ENCODE data around the gene CLP1. TPM values are rescaled to one million over a fixed set of nuclear protein-coding genes. Genes with fewer than 3 reads are reported as not detected.
"Not testable (repeated sequence)": the region's sequence is repeated elsewhere in the genome, so short reads cannot be mapped to it uniquely, and the experiment has no call there.

Gene CLP1
- polyA plus RNA-seq, 4 donors: 14.6 to 17.1 (median 15.1) TPM

- no peak for DNase-seq (ENCODE audit: low read depth in 4 of 4, low spot score in 3 of 4)
Observed at GRCh38 chr11:57640068-57640800, 17.3 kb upstream of the CLP1 start.

GRCh38 chr11:57641011-57641807 is 16.4 kb upstream of the CLP1 start:
- no peak for DNase-seq (ENCODE audit: low read depth in 4 of 4, low spot score in 3 of 4)

- no peak for DNase-seq (ENCODE audit: low read depth in 4 of 4, low spot score in 3 of 4)
Observed at GRCh38 chr11:57643802-57644201, 13.8 kb upstream of the CLP1 start.

GRCh38 chr11:57644748-57645688 is 12.5 kb upstream of the CLP1 start:
- no peak for DNase-seq (ENCODE audit: low read depth in 4 of 4, low spot score in 3 of 4)

GRCh38 chr11:57645689-57646085 is 11.9 kb upstream of the CLP1 start:
- no peak for DNase-seq (ENCODE audit: low read depth in 4 of 4, low spot score in 3 of 4)

- DNase-seq (ENCODE audit: low read depth in 4 of 4, low spot score in 3 of 4): no peak
Observed at GRCh38 chr11:57646194-57646798, 11.3 kb upstream of the CLP1 start.

- no peak for DNase-seq (ENCODE audit: low read depth in 4 of 4, low spot score in 3 of 4)
Observed at GRCh38 chr11:57646799-57647303, 10.7 kb upstream of the CLP1 start.

GRCh38 chr11:57647372-57647771 is 10.2 kb upstream of the CLP1 start:
- no peak for DNase-seq (ENCODE audit: low read depth in 4 of 4, low spot score in 3 of 4)

GRCh38 chr11:57647960-57648800 is 9.4 kb upstream of the CLP1 start:
- DNase-seq (ENCODE audit: low read depth in 4 of 4, low spot score in 3 of 4): no peak

- no peak for DNase-seq (ENCODE audit: low read depth in 4 of 4, low spot score in 3 of 4)
Observed at GRCh38 chr11:57648801-57649735, 8.5 kb upstream of the CLP1 start.

- no peak for DNase-seq (ENCODE audit: low read depth in 4 of 4, low spot score in 3 of 4)
Observed at GRCh38 chr11:57649826-57650738, 7.5 kb upstream of the CLP1 start, which contains the start of gene YPEL4. Gene YPEL4, minus strand, starts transcription at chr11:57649912. Its CDS starts 2,805 bp downstream, at chr11:57647107.

GRCh38 chr11:57650739-57651090 is 6.8 kb upstream of the CLP1 start:
- no peak for DNase-seq (ENCODE audit: low read depth in 4 of 4, low spot score in 3 of 4)

GRCh38 chr11:57651408-57651807 is 6.2 kb upstream of the CLP1 start:
- no peak for DNase-seq (ENCODE audit: low read depth in 4 of 4, low spot score in 3 of 4)

- not testable (repeated sequence) for DNase-seq (ENCODE audit: low read depth in 4 of 4, low spot score in 3 of 4)
Observed at GRCh38 chr11:57652230-57652629, 5.3 kb upstream of the CLP1 start.

GRCh38 chr11:57652662-57653061 is 4.9 kb upstream of the CLP1 start:
- no peak for DNase-seq (ENCODE audit: low read depth in 4 of 4, low spot score in 3 of 4)

- no peak for DNase-seq (ENCODE audit: low read depth in 4 of 4, low spot score in 3 of 4)
Observed at GRCh38 chr11:57653163-57653562, 4.4 kb upstream of the CLP1 start.

- DNase-seq (ENCODE audit: low read depth in 4 of 4, low spot score in 3 of 4): no peak
Observed at GRCh38 chr11:57656885-57657193, 723 bp upstream of the CLP1 start.

GRCh38 chr11:57658023-57658361 is 430 bp downstream of the CLP1 start:
- no peak for DNase-seq (ENCODE audit: low read depth in 4 of 4, low spot score in 3 of 4)

Measured in right renal pelvis (tissue), 4 donors.